Measurements from ENCODE around the gene KHDRBS1. TPM values are rescaled to one million over a fixed set of nuclear protein-coding genes. Genes with fewer than 3 reads are reported as not detected.

KHDRBS1 gene
- total RNA-seq, 1 donor from 2014 or later = 61.7 TPM

Small RNA genes within 50 kb of the gene (microRNA-seq; reads per million reads assigned to microRNA genes)
- gene MIR5585 (ENCODE audit: borderline number of aligned reads) = not detected

Other genes with a start within 250 kb of the KHDRBS1 start
- 10.0 TPM for gene ADGRB2, start 249.5 kb upstream of the KHDRBS1 start, total RNA-seq
- not detected for gene SPOCD1, start 197.8 kb upstream of the KHDRBS1 start, total RNA-seq
- gene PTP4A2, start 75.5 kb upstream of the KHDRBS1 start, total RNA-seq = 252 TPM
- 5.6 TPM for gene TMEM39B, start 59.1 kb downstream of the KHDRBS1 start, total RNA-seq
- 78.6 TPM for gene KPNA6, start 94.2 kb downstream of the KHDRBS1 start, total RNA-seq
- 16.5 TPM for gene TXLNA, start 165.8 kb downstream of the KHDRBS1 start, total RNA-seq
- gene CCDC28B, start 186.7 kb downstream of the KHDRBS1 start, total RNA-seq = 33.2 TPM
- 0.92 TPM for gene IQCC, start 191.8 kb downstream of the KHDRBS1 start, total RNA-seq
- gene DCDC2B, start 195.2 kb downstream of the KHDRBS1 start, total RNA-seq = not detected
- 7.4 TPM for gene TMEM234, start 208.5 kb downstream of the KHDRBS1 start, total RNA-seq
- 104 TPM for gene EIF3I, start 208.5 kb downstream of the KHDRBS1 start, total RNA-seq
- 9.1 TPM for gene FAM167B, start 233.4 kb downstream of the KHDRBS1 start, total RNA-seq
- gene LCK, start 237.4 kb downstream of the KHDRBS1 start, total RNA-seq = 0.50 TPM

Data from left ventricle myocardium superior (tissue), 1 donor.